GM10266 (cell line): ENCODE results near the gene IL17REL.

Experiments used
- DNase-seq: peaks from one replicate; pipeline ENCODE4 v3.0.0; 2012; ENCODE audit errors: extremely low spot score
- TF ChIP-seq, protein P1 (sequence below): IDR thresholded peaks from 2 replicates; pipeline ENCODE4 v1.5.1; 2012; ENCODE audit warnings: mild to moderate bottlenecking, low read depth; ENCODE audit not compliant: control insufficient read depth, insufficient read depth; ENCODE audit errors: missing control alignments

The IL17REL gene

DNA sequence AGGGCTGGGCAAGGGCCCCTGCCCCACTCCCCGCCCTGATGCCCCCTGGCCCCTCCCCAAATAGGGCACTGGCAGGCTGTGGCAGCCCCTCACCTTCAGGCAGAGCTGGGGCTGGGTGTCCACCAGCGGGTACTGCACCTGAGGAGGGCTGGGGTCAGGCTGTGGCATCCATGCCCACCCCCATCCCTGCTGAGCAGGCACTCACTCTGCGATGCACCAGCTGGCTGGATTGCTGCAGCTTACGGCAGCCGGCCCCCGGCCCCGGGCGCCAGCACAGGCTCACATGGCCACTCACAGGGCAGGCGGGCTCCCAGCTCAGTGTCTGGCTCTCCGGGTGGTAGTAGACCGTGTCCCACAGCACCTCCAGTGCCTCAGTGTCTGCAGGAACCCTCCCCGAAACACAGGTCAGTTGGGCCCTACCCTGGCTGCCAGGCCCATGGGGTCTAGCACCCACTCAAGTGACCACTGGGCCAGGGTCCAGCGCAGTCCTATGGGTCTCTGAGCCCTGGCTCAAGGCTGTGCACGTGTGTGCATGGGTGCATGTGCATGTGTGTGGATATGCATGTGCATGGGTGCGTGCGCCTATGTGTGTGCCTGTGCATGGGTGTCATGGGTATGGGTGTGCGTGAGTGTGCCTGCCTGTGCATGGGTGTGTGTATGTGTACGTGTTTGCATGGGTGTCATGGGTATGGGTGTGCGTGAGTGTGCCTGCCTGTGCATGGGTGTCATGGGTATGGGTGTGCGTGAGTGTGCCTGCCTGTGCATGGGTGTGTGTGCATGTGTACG lies 14.4 kb downstream of the IL17REL start:
- TF ChIP-seq, protein P1, sequence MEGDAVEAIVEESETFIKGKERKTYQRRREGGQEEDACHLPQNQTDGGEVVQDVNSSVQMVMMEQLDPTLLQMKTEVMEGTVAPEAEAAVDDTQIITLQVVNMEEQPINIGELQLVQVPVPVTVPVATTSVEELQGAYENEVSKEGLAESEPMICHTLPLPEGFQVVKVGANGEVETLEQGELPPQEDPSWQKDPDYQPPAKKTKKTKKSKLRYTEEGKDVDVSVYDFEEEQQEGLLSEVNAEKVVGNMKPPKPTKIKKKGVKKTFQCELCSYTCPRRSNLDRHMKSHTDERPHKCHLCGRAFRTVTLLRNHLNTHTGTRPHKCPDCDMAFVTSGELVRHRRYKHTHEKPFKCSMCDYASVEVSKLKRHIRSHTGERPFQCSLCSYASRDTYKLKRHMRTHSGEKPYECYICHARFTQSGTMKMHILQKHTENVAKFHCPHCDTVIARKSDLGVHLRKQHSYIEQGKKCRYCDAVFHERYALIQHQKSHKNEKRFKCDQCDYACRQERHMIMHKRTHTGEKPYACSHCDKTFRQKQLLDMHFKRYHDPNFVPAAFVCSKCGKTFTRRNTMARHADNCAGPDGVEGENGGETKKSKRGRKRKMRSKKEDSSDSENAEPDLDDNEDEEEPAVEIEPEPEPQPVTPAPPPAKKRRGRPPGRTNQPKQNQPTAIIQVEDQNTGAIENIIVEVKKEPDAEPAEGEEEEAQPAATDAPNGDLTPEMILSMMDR = no peak
- peak; percentile 16 for DNase-seq

DNA sequence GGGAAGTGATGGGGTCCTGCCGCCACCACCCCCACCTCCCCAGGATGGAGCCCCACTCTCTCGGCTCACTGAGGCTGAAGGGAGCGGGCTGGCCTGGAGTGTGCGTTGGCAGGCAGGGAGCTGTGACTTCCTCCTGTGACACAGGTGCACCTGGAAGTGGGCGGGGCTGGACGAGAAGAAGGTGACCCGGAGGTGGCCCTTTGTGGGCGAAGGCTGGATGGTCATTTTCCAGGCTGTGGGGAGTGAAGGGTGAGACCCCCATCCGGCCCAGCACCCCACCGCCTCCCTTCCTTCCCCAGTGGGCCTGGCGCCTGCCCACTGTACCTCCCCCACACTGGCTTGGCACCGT lies 15.3 kb downstream of the IL17REL start:
- TF ChIP-seq, protein P1 = no peak

DNA sequence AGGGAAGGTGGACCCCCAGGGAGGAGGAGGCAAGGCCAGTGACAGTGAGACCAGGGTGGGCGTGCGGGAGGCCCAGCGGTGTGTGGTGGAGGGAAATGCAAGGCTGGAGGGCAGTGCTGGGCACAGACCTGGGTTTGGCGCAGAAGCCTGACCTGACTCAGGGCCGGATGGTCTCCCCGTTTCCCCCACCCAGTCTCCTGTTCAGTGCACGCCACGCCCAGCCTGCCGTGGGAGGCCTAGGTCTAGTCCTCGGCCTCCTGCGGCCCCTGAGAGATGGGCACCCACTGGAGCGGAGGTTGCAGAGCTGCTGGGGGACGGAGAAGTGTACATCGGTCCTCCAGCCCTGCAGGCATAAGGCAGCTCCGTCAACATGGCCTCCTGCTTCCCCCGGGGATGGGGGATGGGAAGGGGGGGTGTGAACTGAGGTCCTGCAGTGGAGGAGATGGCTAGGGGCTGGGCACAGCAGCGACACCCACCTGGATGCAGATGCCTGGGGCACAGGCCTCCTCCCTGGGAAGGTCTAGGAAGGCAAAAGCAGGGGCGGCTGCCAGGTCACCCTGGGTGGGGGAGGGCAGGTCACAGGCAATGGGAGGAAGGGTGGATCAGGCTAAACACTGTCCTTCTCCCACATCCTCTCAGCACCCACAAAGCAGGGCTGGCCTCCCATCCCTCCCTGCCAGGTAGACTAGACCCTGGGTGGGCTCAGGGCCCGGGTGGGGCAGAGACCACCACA lies 15.9 kb downstream of the IL17REL start:
- TF ChIP-seq, protein P1 = no peak
- no peak for DNase-seq

More for the DNA sequence above, 15.3 kb downstream of the IL17REL start:
- DNase-seq = peak; percentile 12

DNA sequence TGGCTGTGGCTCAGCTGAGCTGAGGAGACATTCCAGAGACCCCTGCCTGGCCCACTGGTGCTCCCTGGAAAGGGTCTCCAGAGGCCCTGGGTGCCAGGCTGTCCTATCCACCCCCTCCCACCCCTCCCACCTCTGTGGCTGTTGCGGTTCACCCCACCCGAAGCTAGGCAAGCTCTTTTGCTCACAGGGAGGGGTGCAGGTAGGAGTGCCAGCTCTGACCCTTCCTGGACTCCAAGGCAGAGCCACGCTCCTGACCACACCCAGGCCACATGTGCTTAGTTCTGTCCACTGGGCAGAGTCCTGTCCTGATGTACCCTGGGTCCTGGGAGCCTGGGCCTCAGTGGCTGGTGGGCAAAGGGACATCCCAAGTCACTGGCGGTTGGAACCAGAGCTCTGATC lies 16.4 kb downstream of the IL17REL start:
- no peak for DNase-seq
- TF ChIP-seq, protein P1 = no peak

DNA sequence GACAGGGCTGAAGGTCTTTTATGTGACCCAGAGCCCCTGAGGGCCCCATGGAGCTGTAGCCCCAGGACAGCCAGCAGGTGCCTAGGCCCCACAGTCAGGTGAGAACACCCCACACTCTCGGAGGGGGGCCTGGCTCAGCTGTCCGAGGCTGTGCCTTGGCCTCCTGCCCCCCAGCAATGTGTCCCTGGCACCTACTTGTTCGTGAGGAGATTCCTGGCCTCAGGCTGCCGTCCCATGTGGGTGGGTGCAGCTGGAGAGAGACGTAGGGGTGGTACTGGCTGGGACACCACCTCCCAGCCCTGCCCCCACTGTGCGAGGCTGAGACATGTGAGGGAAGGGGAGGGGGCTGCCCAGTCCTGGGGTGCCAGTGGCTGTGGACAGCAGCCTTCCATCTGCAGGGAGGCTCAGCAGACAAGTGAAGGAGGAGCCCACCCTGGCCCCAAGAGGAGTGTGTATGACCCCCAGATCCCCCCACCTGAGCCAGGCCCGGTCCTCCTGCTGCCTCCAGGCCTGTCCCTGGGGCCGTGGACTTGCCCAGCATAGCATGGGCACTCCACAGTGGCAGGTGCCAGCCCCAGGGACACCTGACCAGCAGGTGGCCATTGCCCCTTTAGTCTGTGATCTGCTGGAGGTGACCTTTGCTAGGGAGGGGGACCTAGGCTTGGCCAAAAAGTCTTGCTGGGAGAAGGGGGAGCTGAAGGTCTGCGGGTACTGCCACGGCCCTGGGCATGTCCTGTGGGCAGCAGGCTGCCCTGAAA lies 17.0 kb downstream of the IL17REL start:
- TF ChIP-seq, protein P1 = no peak

DNA sequence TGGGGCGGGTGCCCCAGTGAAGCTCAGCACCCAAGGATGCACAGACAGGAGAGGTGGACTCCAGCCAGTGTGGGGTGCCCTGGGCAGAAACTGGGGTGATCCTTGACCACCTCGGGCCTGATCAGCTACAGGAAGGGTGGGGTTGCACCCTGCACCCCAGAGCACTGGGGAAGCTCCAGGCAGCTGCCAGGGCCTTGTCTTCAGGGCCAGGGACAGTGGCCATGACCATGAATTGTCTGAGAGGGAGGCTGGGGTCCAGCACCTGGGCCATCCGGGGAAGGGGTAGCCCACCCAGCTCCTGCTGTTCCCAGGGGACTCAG lies 17.6 kb downstream of the IL17REL start:
- no peak for DNase-seq
- TF ChIP-seq, protein P1 = no peak

More for the DNA sequence above, 17.0 kb downstream of the IL17REL start:
- no peak for DNase-seq
